K562 (cell line): ENCODE results near the gene RPL14. TPM values are rescaled to one million over a fixed set of nuclear protein-coding genes. Genes with fewer than 3 reads are reported as not detected.

Source experiments
- BRD9 ChIP-seq: fragments of 450-650 bp; IDR thresholded peaks from 2 replicates; pipeline ENCODE4 v1.6.1; 2018; ENCODE audit warnings: low read depth; ENCODE audit not compliant: partially characterized antibody
- DACH1 ChIP-seq: fragments of 450-650 bp; IDR thresholded peaks from 2 replicates; pipeline ENCODE4 v1.6.1; 2018; ENCODE audit not compliant: partially characterized antibody
- ELF4 ChIP-seq: fragments of 450-650 bp; formaldehyde crosslinking; IDR thresholded peaks from 2 replicates; pipeline ENCODE4 v1.4.0; 2022; ENCODE audit warnings: missing genetic modification characterization
- GTF2E2 ChIP-seq: fragments of 200-800 bp; sonication (Bioruptor generic); IDR thresholded peaks from 2 replicates; pipeline ENCODE4 v1.6.1; 2016; ENCODE audit warnings: missing genetic modification characterization, missing compliant biosample characterization
- HDAC6 ChIP-seq: IDR thresholded peaks from 2 replicates; pipeline ENCODE4 v1.6.1; 2012; ENCODE audit warnings: low read depth, mild to moderate bottlenecking, control low read depth, inconsistent platforms, low read length, moderate library complexity
- HNRNPK ChIP-seq: fragments of 200-400 bp; formaldehyde crosslinking; IDR thresholded peaks from one replicate; pipeline ENCODE4 v1.6.1; 2018; ENCODE audit warnings: mild to moderate bottlenecking, low read depth, low read length; ENCODE audit not compliant: poor library complexity, severe bottlenecking
- MAFG ChIP-seq: fragments of 450-650 bp; conservative IDR thresholded peaks from 2 replicates; pipeline ENCODE4 v1.6.1; 2016; ENCODE audit warnings: missing genetic modification characterization, missing compliant biosample characterization
- MTF1 ChIP-seq: fragments of 250-450 bp; sonication (Bioruptor Pico); IDR thresholded peaks from 2 replicates; pipeline ENCODE4 v1.9.0; 2021; ENCODE audit warnings: moderate library complexity, mild to moderate bottlenecking, inconsistent platforms, borderline replicate concordance
- MYC ChIP-seq, 2 experiments: fragments of 250-450 bp in 1 of 2; sonication (Bioruptor Pico) in 1 of 2; IDR thresholded peaks; 2 replicates each; pipeline versions ENCODE4 v1.5.1 to v1.6.1; 2012 to 2021; ENCODE audit warnings: low read depth in 2 of 2, borderline replicate concordance in 1 of 2, improper control_type of control experiment in 1 of 2, low read length in 1 of 2, mild to moderate bottlenecking in 1 of 2, moderate library complexity in 1 of 2
- MYNN ChIP-seq, 2 experiments: sonication (generic); formaldehyde crosslinking in 1 of 2; IDR thresholded peaks; 2 replicates each; pipeline versions ENCODE4 v1.5.0 to v1.6.1; 2016 to 2020; ENCODE audit warnings: antibody characterized with exemption in 1 of 2, missing genetic modification reagents in 1 of 2
- NCOA2 ChIP-seq, 2 experiments: fragments of 450-650 bp; IDR thresholded peaks; 2 replicates each; pipeline ENCODE4 v1.6.1; 2018; ENCODE audit warnings: mild to moderate bottlenecking in 2 of 2, moderate library complexity in 1 of 2; ENCODE audit not compliant: partially characterized antibody in 2 of 2
- NR1H2 ChIP-seq: sonication (generic); formaldehyde crosslinking; IDR thresholded peaks from 2 replicates; pipeline ENCODE4 v1.4.0; 2020; ENCODE audit warnings: mild to moderate bottlenecking, missing genetic modification reagents
- PYGO2 ChIP-seq: fragments of 450-650 bp; IDR thresholded peaks from 2 replicates; pipeline ENCODE4 v1.6.1; 2016; ENCODE audit warnings: mild to moderate bottlenecking, missing genetic modification characterization, moderate library complexity, missing compliant biosample characterization
- SAFB ChIP-seq: fragments of 200-400 bp; formaldehyde crosslinking; IDR thresholded peaks from 2 replicates; pipeline ENCODE4 v1.6.1; 2017; ENCODE audit warnings: low read depth, low read length, borderline replicate concordance
- SMAD4 ChIP-seq: fragments of 250-450 bp; sonication (Bioruptor Pico); conservative IDR thresholded peaks from 2 replicates; pipeline ENCODE4 v1.8.0; 2021; ENCODE audit warnings: inconsistent platforms, mild to moderate bottlenecking, moderate library complexity
- TOE1 ChIP-seq, 2 experiments: fragments of 450-650 bp in 1 of 2; sonication (generic) in 1 of 2; formaldehyde crosslinking in 1 of 2; IDR thresholded peaks; 2 replicates each; pipeline versions ENCODE4 v1.7.1 to v1.8.0; 2016 to 2022; ENCODE audit warnings: borderline replicate concordance in 2 of 2, mild to moderate bottlenecking in 2 of 2, antibody characterized with exemption in 1 of 2, inconsistent platforms in 1 of 2, low read depth in 1 of 2, missing genetic modification reagents in 1 of 2, moderate library complexity in 1 of 2
- ZBED1 ChIP-seq: IDR thresholded peaks from 2 replicates; pipeline ENCODE4 v1.6.1; 2014
- ZNF174 ChIP-seq: fragments of 250-450 bp; sonication (Bioruptor Pico); IDR thresholded peaks from 2 replicates; pipeline ENCODE4 v1.4.0; 2020; ENCODE audit warnings: mild to moderate bottlenecking
- polyA plus RNA-seq, 8 experiments: library from polyadenylated mRNA; depleted of rRNA in 4 of 8; stranded (reverse) in 5 of 8; unstranded in 3 of 8; fragments of >200 nt; fragmentation: Nextera tagmentation in 2 of 8; fragmentation: Illumina TruSeq in 1 of 8; extraction: Ambion mirVana in 2 of 8; extraction: Trizol in 1 of 8; gene quantifications; 2 replicates each; pipeline versions ENCODE4 v1.2.1 to v1.2.3, GENCODE V29; 2011 to 2014; ENCODE audit warnings: inconsistent platforms in 1 of 8, missing spikeins in 1 of 8
- total RNA-seq, 7 experiments: library from RNA; depleted of rRNA in 6 of 7; stranded (reverse); fragments of >200 nt in 6 of 7; fragmentation: Illumina TruSeq in 2 of 7; extraction: Trizol in 2 of 7; gene quantifications; 2 replicates each; pipeline versions ENCODE4 v1.2.1 to v1.2.3, GENCODE V29; 2011 to 2021; ENCODE audit warnings: low replicate concordance in 1 of 7
- TF ChIP-seq, protein P1 (sequence below): fragments of 450-650 bp; IDR thresholded peaks from 2 replicates; pipeline ENCODE4 v1.6.1; 2016; ENCODE audit warnings: missing biosample characterization, missing genetic modification characterization
- TF ChIP-seq, protein P2 (sequence below): sonication (generic); formaldehyde crosslinking; IDR thresholded peaks from 2 replicates; pipeline ENCODE4 v1.5.0; 2020; ENCODE audit warnings: missing genetic modification reagents
- TF ChIP-seq, protein P3 (sequence below), 2 experiments: fragments of 250-450 bp in 1 of 2; fragments of 450-650 bp in 1 of 2; sonication (Bioruptor Pico) in 1 of 2; IDR thresholded peaks; 2 replicates each; pipeline versions ENCODE4 v1.6.1 to v1.8.0; 2016 to 2021; ENCODE audit warnings: mild to moderate bottlenecking in 2 of 2, moderate library complexity in 2 of 2, missing compliant biosample characterization in 1 of 2, missing genetic modification characterization in 1 of 2
- TF ChIP-seq, protein P4 (sequence below): conservative IDR thresholded peaks from 2 replicates; pipeline ENCODE4 v1.6.1; 2011; ENCODE audit warnings: low read depth, mild to moderate bottlenecking, low read length; ENCODE audit not compliant: control insufficient read depth

RPL14 gene
- total and polyA plus RNA-seq, 9 of the 15 experiments (the other 6 are each of a cell fraction or from before 2014, with no cell fraction given): 851 to 4,649 (median 2,133) TPM

DNA sequence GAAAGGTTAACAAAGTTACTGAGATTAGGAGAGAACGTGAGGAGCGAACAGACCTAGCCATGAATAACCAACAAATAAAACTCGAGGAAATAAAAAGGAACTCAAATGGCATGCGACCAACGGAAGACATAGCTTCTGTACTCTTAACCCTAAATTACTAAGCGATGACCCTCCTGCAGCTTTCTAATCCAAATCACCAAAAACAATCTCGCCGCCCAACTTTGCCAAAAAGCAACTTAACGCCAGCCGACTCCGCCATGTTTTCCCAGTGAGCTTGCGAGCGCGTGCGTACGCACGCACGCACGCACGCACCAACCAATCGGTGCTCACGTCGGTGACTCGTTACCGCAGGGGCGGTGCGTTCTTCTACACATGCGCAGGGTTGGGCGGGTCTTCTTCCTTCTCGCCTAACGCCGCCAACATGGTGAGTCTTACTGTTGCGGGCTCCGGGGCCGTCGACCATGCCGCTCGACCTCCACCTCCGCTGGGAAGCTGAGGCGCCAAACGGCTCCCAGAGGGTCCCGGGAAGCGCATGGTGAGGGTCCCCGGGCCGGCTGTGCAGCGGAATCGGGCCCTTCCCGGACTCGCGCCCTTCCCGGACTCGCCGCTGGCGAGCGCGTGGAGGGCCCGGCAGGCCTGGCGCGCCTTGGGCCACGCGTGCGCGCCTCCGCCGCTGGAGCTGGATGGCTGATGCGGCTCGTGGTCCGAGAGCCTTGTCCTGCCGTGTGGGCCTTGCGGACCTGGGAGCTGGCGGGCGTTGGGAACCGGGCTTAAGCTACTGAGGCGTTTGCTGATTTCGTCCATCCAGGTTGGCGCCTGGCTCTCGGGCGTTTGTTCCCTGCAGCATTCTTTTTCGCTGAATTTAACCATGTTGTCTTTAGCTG is at the start of gene RPL14 (continued):
- TF ChIP-seq, protein P1, sequence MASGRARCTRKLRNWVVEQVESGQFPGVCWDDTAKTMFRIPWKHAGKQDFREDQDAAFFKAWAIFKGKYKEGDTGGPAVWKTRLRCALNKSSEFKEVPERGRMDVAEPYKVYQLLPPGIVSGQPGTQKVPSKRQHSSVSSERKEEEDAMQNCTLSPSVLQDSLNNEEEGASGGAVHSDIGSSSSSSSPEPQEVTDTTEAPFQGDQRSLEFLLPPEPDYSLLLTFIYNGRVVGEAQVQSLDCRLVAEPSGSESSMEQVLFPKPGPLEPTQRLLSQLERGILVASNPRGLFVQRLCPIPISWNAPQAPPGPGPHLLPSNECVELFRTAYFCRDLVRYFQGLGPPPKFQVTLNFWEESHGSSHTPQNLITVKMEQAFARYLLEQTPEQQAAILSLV (tag): no peak
- TF ChIP-seq MYNN (IDR thresholded peaks at IDR 0.05) (no peak), MYNN (CRISPR knock-in tag; IDR thresholded peaks at IDR 0.05) (no peak), ZBED1 (peak; percentile 74; the same call in 1 of the 2 replicates), HNRNPK (no peak), TOE1 (IDR thresholded peaks at IDR 0.05; ENCODE audit: borderline replicate concordance) (0 out of 2 replicates have a peak, but pooled peaks have one; percentile 58), TOE1 (CRISPR knock-in tag; IDR thresholded peaks at IDR 0.05; ENCODE audit: borderline replicate concordance, low read depth) (peak; percentile 90), HDAC6 (no peak), MYC (IDR thresholded peaks at IDR 0.05; ENCODE audit: low read depth, low read length) (peak; percentile 99), MYC (CRISPR knock-in tag; IDR thresholded peaks at IDR 0.05; ENCODE audit: borderline replicate concordance, low read depth) (peak; percentile 88; the same call in 1 of the 2 replicates), SAFB (peak; percentile 60; the same call in 1 of the 2 replicates), GTF2E2 (peak; percentile 99), PYGO2 (tag) (no peak), DACH1 (no peak), MTF1 (CRISPR knock-in tag) (no peak), ZNF174 (CRISPR knock-in tag) (no peak), MAFG (tag) (no peak), ELF4 (no peak), BRD9 (peak; percentile 96), NCOA2 (IDR thresholded peaks at IDR 0.05; ENCODE audit: partially characterized antibody in 2 of 2) (no peak), NR1H2 (CRISPR knock-in tag) (no peak; the same call in none of the 2 replicates), SMAD4 (peak; percentile 71)
- TF ChIP-seq, protein P2, sequence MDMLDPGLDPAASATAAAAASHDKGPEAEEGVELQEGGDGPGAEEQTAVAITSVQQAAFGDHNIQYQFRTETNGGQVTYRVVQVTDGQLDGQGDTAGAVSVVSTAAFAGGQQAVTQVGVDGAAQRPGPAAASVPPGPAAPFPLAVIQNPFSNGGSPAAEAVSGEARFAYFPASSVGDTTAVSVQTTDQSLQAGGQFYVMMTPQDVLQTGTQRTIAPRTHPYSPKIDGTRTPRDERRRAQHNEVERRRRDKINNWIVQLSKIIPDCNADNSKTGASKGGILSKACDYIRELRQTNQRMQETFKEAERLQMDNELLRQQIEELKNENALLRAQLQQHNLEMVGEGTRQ (CRISPR knock-in tag): no peak
- TF ChIP-seq, protein P3, sequence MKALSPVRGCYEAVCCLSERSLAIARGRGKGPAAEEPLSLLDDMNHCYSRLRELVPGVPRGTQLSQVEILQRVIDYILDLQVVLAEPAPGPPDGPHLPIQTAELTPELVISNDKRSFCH (CRISPR knock-in tag; IDR thresholded peaks at IDR 0.05): no peak
- TF ChIP-seq, protein P3 (tag; IDR thresholded peaks at IDR 0.05): peak; percentile 44; the same call in 1 of the 2 replicates
- TF ChIP-seq, protein P4, sequence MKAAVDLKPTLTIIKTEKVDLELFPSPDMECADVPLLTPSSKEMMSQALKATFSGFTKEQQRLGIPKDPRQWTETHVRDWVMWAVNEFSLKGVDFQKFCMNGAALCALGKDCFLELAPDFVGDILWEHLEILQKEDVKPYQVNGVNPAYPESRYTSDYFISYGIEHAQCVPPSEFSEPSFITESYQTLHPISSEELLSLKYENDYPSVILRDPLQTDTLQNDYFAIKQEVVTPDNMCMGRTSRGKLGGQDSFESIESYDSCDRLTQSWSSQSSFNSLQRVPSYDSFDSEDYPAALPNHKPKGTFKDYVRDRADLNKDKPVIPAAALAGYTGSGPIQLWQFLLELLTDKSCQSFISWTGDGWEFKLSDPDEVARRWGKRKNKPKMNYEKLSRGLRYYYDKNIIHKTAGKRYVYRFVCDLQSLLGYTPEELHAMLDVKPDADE: peak; percentile 71; the same call in 1 of the 2 replicates
